Lung (tissue), 12 donors: Measurements from ENCODE around the gene LCE2C. TPM values are rescaled to one million over a fixed set of nuclear protein-coding genes. Genes with fewer than 3 reads are reported as not detected.

Experiments
- ATAC-seq: fragments of 200-7000 bp; cut with Tn5 transposase; one replicate; pipeline ENCODE4 v1.9.1; 2020; ENCODE audit warnings: moderate number of reproducible peaks; ENCODE audit not compliant: insufficient read depth, low FRiP score
- DNase-seq, 3 donors: peaks; one replicate each; pipeline ENCODE4 v3.0.0-alpha.2; 2013 to 2017
- H3K27ac ChIP-seq, 2 donors: one replicate each; pipeline ENCODE4 v1.5.1; 2013; ENCODE audit warnings: mild to moderate bottlenecking in 2 of 2, moderate library complexity in 2 of 2, control low read depth in 1 of 2, inconsistent platforms in 1 of 2, low read depth in 1 of 2, low read length in 1 of 2
- H3K27me3 ChIP-seq, 3 donors: one replicate each; pipeline ENCODE4 v1.5.1; 2013; ENCODE audit warnings: low read length in 2 of 3; ENCODE audit not compliant: control insufficient read depth in 3 of 3, insufficient read depth in 3 of 3
- H3K36me3 ChIP-seq, 4 donors: one replicate each; pipeline ENCODE4 v1.5.1; 2013; ENCODE audit warnings: low read length in 4 of 4, mild to moderate bottlenecking in 1 of 4, moderate library complexity in 1 of 4; ENCODE audit not compliant: control insufficient read depth in 4 of 4, insufficient read depth in 4 of 4
- H3K4me1 ChIP-seq, 5 donors: one replicate each; pipeline ENCODE4 v1.5.1; 2013; ENCODE audit warnings: low read length in 5 of 5, mild to moderate bottlenecking in 2 of 5, moderate library complexity in 1 of 5; ENCODE audit not compliant: control insufficient read depth in 5 of 5, insufficient read depth in 5 of 5
- H3K4me3 ChIP-seq: one replicate; pipeline ENCODE4 v1.5.1; 2013; ENCODE audit warnings: mild to moderate bottlenecking, control low read depth, moderate library complexity
- H3K9ac ChIP-seq, 2 donors: one replicate each; pipeline ENCODE4 v1.5.1; 2013; ENCODE audit warnings: low read length in 2 of 2, control low read depth in 1 of 2; ENCODE audit not compliant: insufficient read depth in 1 of 2
- H3K9me3 ChIP-seq, 4 donors: one replicate each; pipeline ENCODE4 v1.5.1; 2013; ENCODE audit warnings: low read length in 3 of 4, mild to moderate bottlenecking in 1 of 4, moderate library complexity in 1 of 4; ENCODE audit not compliant: control insufficient read depth in 4 of 4, insufficient read depth in 3 of 4
- CTCF ChIP-seq: IDR thresholded peaks from 2 replicates; pipeline ENCODE4 v1.5.1; 2012; ENCODE audit warnings: mild to moderate bottlenecking; ENCODE audit errors: control extremely low read depth, extremely low read depth
- WGBS, 2 donors: extraction: QIAGEN DNeasy Blood & Tissue Kit; methylation state at CpG; one replicate each; pipeline ENCODE4 v1.1.7; 2013; 5-methylcytosine and 5-hydroxymethylcytosine counted together
- polyA plus RNA-seq, 2 donors: library from polyadenylated mRNA; stranded (reverse); fragments of 200-250 nt; gene quantifications; one replicate each; pipeline ENCODE4 v1.2.1, GENCODE V29; 2013
- total RNA-seq, 2 donors: library from RNA; depleted of rRNA in 1 of 2; stranded (reverse); fragments of >200 nt in 1 of 2; gene quantifications; one replicate each; pipeline ENCODE4 v1.2.1, GENCODE V29; 2014 to 2021
- donor health status: control.
- donor health status: control.
- donor health status: Bipolar disorder and iron deficiency.
- donor health status: healthy.
- donor health status: DM: yes; HTN: yes; CAD: no.

LCE2C gene
- total and polyA plus RNA-seq, 4 donors: not detected

DNA sequence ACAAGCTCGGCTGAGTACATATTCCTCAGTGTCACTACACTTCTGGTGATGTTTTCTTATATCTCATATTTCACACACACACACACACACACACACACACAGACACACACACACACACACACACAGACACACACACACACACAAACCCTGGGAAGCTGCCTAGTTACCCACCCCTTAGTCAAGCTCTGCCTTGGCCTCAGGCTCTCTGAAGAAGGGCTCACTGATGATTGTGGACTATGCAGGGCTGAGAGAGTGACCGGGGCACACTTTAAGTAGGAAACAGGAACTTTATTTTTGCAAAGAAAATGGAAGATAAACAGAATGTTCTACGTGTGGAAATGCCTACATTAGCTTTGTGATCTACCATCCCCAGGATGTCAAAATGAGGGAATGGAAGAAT is 31.1 kb upstream of the LCE2C start:
- DNase-seq: no peak
- no peaks in the 10 kb centered on the region for H3K36me3 ChIP-seq
- no peaks in the 10 kb centered on the region for H3K27me3 ChIP-seq
- ATAC-seq: no peak
- H3K9me3 ChIP-seq: peaks cover 0 to 3% (median 1%) of the 10 kb centered on the region in 4 donors
- TF ChIP-seq CTCF: no peak
- H3K4me1 ChIP-seq: no peaks in the 10 kb centered on the region
- no peak overlapping the region for H3K27ac ChIP-seq
- H3K9ac ChIP-seq: no peak overlapping the region
- no peak overlapping the region for H3K4me3 ChIP-seq
- WGBS, 2 donors: 49 to 61% methylated on average over 3 of the region's 3 CpGs

DNA sequence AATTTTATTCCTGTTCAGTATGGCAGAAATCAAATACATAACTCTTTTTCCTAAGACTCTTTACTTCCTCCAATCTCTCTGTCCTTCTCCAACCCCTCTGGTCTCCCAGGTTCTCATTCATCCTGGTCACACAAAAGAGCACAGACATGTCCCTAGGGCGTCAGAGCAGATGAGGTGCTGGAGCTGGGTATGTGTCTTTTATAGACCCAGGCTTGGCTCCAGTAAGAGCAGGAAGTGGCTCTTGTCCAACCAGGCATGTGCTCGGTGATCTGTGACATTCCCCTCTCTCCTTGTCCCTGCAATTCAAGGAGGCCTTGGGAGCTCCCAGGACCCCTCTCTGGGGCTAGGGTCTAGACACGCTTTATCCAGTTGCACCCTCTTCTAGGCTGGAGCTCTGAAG is 29.9 kb upstream of the LCE2C start:
- no peak for ATAC-seq
- H3K27me3 ChIP-seq: no peaks in the 10 kb centered on the region
- H3K27ac ChIP-seq: no peak overlapping the region
- DNase-seq: peak in 1 of 3 donors; percentile 1
- no peak overlapping the region for H3K9ac ChIP-seq
- peaks cover 0 to 3% (median 0%) of the 10 kb centered on the region in 4 donors for H3K9me3 ChIP-seq
- no peaks in the 10 kb centered on the region for H3K4me1 ChIP-seq
- H3K4me3 ChIP-seq: no peak overlapping the region
- no peak for TF ChIP-seq CTCF
- H3K36me3 ChIP-seq: no peaks in the 10 kb centered on the region
- WGBS, 2 donors: 43 to 46% methylated on average over 3 of the region's 3 CpGs

DNA sequence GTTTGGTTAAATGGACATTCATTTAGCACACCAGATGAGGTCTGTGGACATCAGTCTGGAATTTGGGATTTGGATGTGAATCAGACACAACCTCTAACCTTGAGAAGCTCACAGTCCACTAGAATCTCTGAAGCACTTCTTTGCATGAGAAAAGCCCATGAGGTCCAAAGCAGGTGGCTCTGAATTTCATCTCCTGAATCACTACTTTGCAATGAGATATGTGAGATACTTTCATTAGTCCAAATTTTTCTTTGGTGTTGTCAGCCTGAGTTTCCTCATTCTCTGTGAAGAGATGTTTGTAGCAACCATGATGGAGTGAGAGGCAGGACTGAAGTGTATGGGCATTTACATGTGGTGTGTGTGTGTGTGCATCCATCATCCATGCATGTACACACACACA is 28.4 kb upstream of the LCE2C start:
- DNase-seq (no peak), ATAC-seq (no peak)
- H3K9ac ChIP-seq: no peak overlapping the region
- H3K36me3 ChIP-seq: no peaks in the 10 kb centered on the region
- TF ChIP-seq CTCF: no peak
- H3K9me3 ChIP-seq: peaks cover 0 to 3% (median 0%) of the 10 kb centered on the region in 4 donors
- no peak overlapping the region for H3K27ac ChIP-seq
- H3K27me3 ChIP-seq: no peaks in the 10 kb centered on the region
- H3K4me3 ChIP-seq: no peak overlapping the region
- H3K4me1 ChIP-seq: no peaks in the 10 kb centered on the region

DNA sequence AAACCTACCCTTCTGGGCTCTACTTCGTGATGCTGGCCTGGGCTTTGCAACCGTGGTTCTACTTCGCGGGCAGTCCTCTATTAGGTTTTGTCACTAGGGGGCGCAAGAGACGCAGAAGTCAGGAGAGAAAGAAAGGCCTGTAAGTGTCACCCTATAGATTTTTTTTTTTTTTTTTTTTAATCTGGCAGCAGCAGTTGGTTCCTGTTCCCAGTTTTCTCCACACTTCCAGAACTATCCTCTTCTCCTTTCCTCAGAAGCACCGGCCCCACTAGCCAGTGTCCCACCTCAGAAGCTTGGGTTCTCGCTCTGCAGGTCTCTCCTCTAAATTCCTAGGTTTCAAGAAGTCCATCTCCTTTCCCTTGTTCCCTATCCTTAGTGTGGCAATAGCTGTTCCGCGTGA is 21.0 kb upstream of the LCE2C start:
- peak; percentile 63 to 70 (median 63) for DNase-seq
- Histone ChIP-seq H3K36me3 (no peaks in the 10 kb centered on the region), H3K9ac (peak overlapping the region in 1 of 2 donors; percentile 2), H3K9me3 (peaks cover 0 to 2% (median 0%) of the 10 kb centered on the region in 4 donors), H3K4me1 (no peaks in the 10 kb centered on the region), H3K27ac (no peak overlapping the region), H3K27me3 (no peaks in the 10 kb centered on the region), H3K4me3 (no peak overlapping the region)
- TF ChIP-seq CTCF: peak; percentile 18
- WGBS, 2 donors: 28 to 29% methylated on average over 10 of the region's 10 CpGs
- ATAC-seq: no peak
